Activated CD4-positive, alpha-beta memory T cell treated with anti-CD3 and anti-CD28 coated beads, Interleukin-2, amount 10 ng/mL, durations not matched to agents 7 days and 5 days (primary cell): ENCODE results near the gene PLA2G4D. TPM values are rescaled to one million over a fixed set of nuclear protein-coding genes. Genes with fewer than 3 reads are reported as not detected.

ENCODE experiments used
- CTCF ChIA-PET: fragments of 350-600 bp; sonication (Branson Sonifier 250); formaldehyde crosslinking; loops from one replicate; lab custom pipeline; 2021; ENCODE audit warnings: antibody characterized with exemption, inconsistent platforms; lab: Charles Lee
- POLR2A ChIA-PET: fragments of 350-600 bp; sonication (Branson Sonifier 250); formaldehyde crosslinking; loops from one replicate; lab custom pipeline; 2021; ENCODE audit warnings: antibody characterized with exemption; lab: Charles Lee
- DNase-seq: peaks from one replicate; pipeline ENCODE4 v3.0.0-alpha.2; 2020
- H3K27ac Mint-ChIP-seq: one replicate; pipeline ENCODE4 v1.8.0; 2021; ENCODE audit warnings: mild to moderate bottlenecking, mixed read lengths
- H3K27me3 Mint-ChIP-seq: one replicate; pipeline ENCODE4 v1.8.0; 2021; ENCODE audit warnings: mixed read lengths
- H3K36me3 Mint-ChIP-seq: one replicate; pipeline ENCODE4 v1.8.0; 2021; ENCODE audit warnings: low read depth, mixed read lengths
- H3K4me1 Mint-ChIP-seq: one replicate; pipeline ENCODE4 v1.8.0; 2021; ENCODE audit warnings: mixed read lengths
- H3K4me3 Mint-ChIP-seq: one replicate; pipeline ENCODE4 v1.8.0; 2021; ENCODE audit warnings: mild to moderate bottlenecking, mixed read lengths
- H3K9me3 Mint-ChIP-seq: one replicate; pipeline ENCODE4 v1.8.0; 2021; ENCODE audit warnings: mixed read lengths
- total RNA-seq, 2 experiments: library from RNA; stranded (reverse); gene quantifications; one replicate each; pipeline ENCODE4 v1.2.3, GENCODE V29; 2021

PLA2G4D gene
- total RNA-seq, 2 experiments from 2014 or later: not detected

DNA sequence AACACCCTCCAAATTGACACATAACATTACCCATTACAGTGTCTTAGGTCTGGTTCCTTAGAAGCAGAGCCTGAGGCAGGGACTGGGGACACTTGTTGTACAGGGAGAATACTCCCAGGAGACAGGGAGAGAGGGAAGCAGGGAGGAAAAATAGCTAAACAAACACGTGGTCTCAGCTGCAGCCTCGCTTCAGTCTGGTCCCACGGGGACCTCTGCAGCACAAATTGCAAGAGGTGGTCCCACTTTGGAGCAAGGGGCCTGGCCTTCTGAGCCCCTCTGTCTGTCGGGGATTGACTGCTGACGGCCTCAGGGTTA is 25.0 kb upstream of the PLA2G4D start:
- H3K4me1 Mint-ChIP-seq: peaks cover 7% of the 10 kb centered on the region
- peaks cover 15% of the 10 kb centered on the region for H3K27me3 Mint-ChIP-seq
- H3K4me3 Mint-ChIP-seq: no peak overlapping the region
- H3K9me3 Mint-ChIP-seq: no peaks in the 10 kb centered on the region
- ChIA-PET POLR2A (no interaction called here), CTCF (interaction anchor here (0.5 to 0.9 kb wide), 3 partner anchors 18 to 159 kb away, joined by 3 to 5 read pairs (median 4); no protein-coding TSS in a partner anchor)
- no peak for DNase-seq
- H3K27ac Mint-ChIP-seq: no peak overlapping the region
- no peaks in the 10 kb centered on the region for H3K36me3 Mint-ChIP-seq

DNA sequence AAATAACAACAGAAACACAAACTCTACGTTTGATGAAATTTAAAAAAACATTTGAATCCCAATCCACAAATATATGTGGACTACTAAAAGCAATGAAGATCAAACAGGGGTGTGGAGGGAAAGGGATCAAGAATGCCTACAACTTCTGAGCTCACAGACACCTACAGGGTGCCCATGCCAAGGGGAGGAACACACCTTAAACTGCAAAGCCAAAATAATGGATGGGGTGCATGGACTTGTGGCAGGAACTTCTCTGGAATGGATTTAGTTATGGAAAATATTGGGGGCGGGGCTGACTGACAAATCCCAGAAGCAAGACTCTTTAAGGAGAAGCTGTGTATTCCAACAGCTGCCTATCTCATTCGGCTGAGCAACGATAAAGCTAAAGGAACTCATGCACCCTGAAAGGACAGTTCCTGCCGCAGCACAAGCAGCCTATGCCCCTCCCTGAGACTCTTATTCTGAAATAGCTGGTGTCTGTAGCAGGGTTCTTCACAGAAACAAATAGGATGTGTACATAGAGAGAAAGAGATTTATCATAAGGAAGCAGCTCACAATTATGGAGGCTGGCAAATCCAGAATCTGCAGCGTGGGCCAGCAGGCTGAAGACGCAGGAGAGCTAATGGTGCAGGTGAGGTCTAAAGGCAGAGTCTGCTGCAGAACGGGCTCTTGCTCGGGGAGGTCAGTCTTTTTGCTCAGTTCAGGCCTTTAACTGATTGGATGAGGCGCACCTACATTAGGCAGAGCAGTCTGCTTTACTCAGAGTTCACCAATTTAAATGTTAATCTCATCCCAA is 24.5 kb upstream of the PLA2G4D start:
- ChIA-PET POLR2A (interaction anchor here (0.6 to 0.7 kb wide), 2 partner anchors 67 to 1315 kb away, joined by 3 to 4 read pairs; no protein-coding TSS in a partner anchor), CTCF (interaction anchor here (0.5 to 1.2 kb wide), 5 partner anchors 9 to 159 kb away, joined by 3 to 9 read pairs (median 4); no protein-coding TSS in a partner anchor)
- peaks cover 13% of the 10 kb centered on the region for H3K27me3 Mint-ChIP-seq
- no peaks in the 10 kb centered on the region for H3K9me3 Mint-ChIP-seq
- H3K4me3 Mint-ChIP-seq: no peak overlapping the region
- peaks cover 7% of the 10 kb centered on the region for H3K4me1 Mint-ChIP-seq
- no peak for DNase-seq
- H3K27ac Mint-ChIP-seq: no peak overlapping the region
- no peaks in the 10 kb centered on the region for H3K36me3 Mint-ChIP-seq

DNA sequence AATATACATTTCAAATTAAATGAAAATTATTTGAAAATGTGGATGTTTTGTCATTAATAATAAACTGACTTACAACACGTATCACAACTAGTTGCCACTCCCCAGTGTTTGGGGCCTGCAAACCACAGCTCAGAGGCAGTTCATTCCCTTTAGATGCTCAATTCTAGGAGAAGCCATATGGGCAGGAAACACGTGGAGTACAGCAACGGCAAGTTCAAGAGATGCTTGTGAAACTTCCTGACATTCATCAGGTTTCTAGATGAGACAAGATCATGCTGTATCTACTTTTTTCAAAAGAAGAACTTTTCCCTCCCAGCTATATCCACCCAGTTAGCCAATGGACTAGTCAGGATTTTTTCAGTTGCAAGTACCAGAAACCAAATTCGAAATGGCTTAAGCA is 17.6 kb upstream of the PLA2G4D start:
- no peaks in the 10 kb centered on the region for H3K9me3 Mint-ChIP-seq
- no peak for DNase-seq
- ChIA-PET POLR2A (no interaction called here), CTCF (interaction anchor here (0.7 to 1.6 kb wide), 3 partner anchors 11 to 1113 kb away, joined by 3 read pairs; no protein-coding TSS in a partner anchor)
- H3K27me3 Mint-ChIP-seq: peaks cover 27% of the 10 kb centered on the region
- peaks cover 28% of the 10 kb centered on the region for H3K4me1 Mint-ChIP-seq
- no peak overlapping the region for H3K4me3 Mint-ChIP-seq
- H3K27ac Mint-ChIP-seq: no peak overlapping the region
- peaks cover 2% of the 10 kb centered on the region for H3K36me3 Mint-ChIP-seq

DNA sequence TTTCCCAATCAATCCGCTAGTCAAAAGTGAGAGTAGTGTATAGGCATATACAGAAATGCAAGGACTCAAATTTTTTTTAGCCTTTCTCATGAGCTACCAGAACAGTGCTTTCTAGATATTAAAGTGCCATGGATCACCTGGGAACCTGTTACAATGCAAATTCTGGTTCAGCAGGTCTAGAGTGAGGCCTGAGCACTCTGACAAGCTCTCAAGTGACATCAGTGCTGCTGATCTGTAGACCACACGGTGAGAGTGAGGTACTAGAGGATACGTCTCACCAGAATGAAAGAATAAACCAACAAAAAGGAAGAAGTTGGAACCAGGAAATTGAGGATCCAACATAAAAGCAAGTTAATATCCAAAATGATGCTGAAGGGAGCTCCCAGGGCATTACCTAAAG is 16.0 kb upstream of the PLA2G4D start:
- Mint-ChIP-seq H3K4me1 (peaks cover 28% of the 10 kb centered on the region), H3K9me3 (no peaks in the 10 kb centered on the region), H3K27me3 (peaks cover 22% of the 10 kb centered on the region), H3K4me3 (no peak overlapping the region), H3K36me3 (peaks cover 2% of the 10 kb centered on the region), H3K27ac (no peak overlapping the region)
- ChIA-PET POLR2A (interaction anchor here (0.5 kb wide), 1 partner anchor 465 kb away, joined by 3 read pairs; the partner anchor contains the start of gene STARD9), CTCF (interaction anchor here (0.6 to 1.6 kb wide), 5 partner anchors 8 to 410 kb away, joined by 3 to 9 read pairs (median 3); partner anchors contain the start of gene EHD4)
- DNase-seq: no peak

DNA sequence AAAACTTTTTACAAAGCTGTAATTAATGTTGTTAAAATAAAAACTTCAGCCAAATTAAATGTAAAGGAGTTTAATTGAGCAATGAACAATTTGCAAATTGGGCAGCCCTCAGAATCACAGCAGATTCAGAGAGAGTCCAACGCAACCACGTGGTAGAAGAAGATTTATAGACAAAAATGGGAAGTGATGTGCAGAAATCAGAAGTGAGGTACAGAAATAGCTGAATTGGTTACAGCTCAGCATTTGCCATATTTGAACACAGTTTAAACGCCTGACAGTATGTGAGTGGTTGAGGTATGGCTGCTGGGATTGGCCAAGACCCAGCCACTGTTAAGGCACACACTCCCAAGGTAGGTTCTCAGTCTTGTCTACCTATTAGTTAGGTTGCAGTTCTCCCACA is 14.4 kb upstream of the PLA2G4D start:
- H3K9me3 Mint-ChIP-seq: no peaks in the 10 kb centered on the region
- peaks cover 16% of the 10 kb centered on the region for H3K27me3 Mint-ChIP-seq
- DNase-seq: no peak
- ChIA-PET CTCF (interaction anchor here (1.2 kb wide), 1 partner anchor 119 kb away, joined by 4 read pairs; no protein-coding TSS in a partner anchor), POLR2A (no interaction called here)
- no peak overlapping the region for H3K27ac Mint-ChIP-seq
- H3K4me3 Mint-ChIP-seq: no peak overlapping the region
- peaks cover 2% of the 10 kb centered on the region for H3K36me3 Mint-ChIP-seq
- peaks cover 28% of the 10 kb centered on the region for H3K4me1 Mint-ChIP-seq

DNA sequence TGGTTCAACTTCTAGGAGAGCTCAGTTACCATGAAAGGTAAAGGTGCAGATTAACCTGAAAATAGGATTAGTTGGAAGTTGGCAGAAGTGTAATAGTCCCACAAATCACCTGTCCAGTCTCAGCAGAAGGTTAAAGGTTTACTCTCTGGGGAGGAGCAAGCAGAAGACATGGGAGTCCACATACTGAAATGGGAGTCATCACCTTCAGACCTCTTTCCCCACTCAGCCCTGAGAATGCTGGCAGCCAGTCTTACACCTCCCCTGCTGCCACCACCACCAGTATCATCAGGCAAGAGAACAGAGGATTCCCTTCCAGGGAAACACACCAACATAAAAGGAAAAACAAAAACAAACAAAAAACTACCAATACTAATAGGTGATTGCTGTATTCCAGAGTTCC is 13.8 kb upstream of the PLA2G4D start:
- Mint-ChIP-seq H3K27ac (no peak overlapping the region), H3K9me3 (no peaks in the 10 kb centered on the region), H3K36me3 (peaks cover 2% of the 10 kb centered on the region), H3K27me3 (peaks cover 12% of the 10 kb centered on the region), H3K4me1 (peaks cover 28% of the 10 kb centered on the region), H3K4me3 (no peak overlapping the region)
- ChIA-PET POLR2A (interaction anchor here (1.2 kb wide), 1 partner anchor 14 kb away, joined by 3 read pairs; no protein-coding TSS in a partner anchor), CTCF (no interaction called here)
- DNase-seq: no peak

DNA sequence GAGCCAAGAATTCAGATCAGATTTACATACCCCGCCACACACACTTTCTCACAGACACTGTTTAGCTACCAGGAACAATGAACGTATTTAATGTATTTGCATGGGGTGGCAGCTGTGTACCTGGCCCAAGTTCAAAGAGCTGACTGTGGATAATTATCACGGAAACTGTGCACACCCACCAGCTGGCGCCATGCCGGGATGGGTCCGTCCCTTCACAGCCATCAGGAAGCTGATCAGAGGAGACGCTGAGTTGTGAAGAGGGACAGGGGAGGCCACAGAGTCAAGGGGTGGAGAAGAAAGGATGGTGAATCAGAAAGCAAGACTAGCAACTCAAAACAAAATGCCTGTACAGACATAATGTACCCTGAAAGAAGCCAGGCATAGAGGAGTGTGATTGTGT is 13.1 kb upstream of the PLA2G4D start:
- H3K4me3 Mint-ChIP-seq: no peak overlapping the region
- H3K27ac Mint-ChIP-seq: no peak overlapping the region
- peaks cover 10% of the 10 kb centered on the region for H3K27me3 Mint-ChIP-seq
- ChIA-PET CTCF (no interaction called here), POLR2A (interaction anchor here (1.2 kb wide), 1 partner anchor 14 kb away, joined by 3 read pairs; no protein-coding TSS in a partner anchor)
- H3K36me3 Mint-ChIP-seq: peaks cover 2% of the 10 kb centered on the region
- H3K9me3 Mint-ChIP-seq: no peaks in the 10 kb centered on the region
- peaks cover 25% of the 10 kb centered on the region for H3K4me1 Mint-ChIP-seq
- no peak for DNase-seq

DNA sequence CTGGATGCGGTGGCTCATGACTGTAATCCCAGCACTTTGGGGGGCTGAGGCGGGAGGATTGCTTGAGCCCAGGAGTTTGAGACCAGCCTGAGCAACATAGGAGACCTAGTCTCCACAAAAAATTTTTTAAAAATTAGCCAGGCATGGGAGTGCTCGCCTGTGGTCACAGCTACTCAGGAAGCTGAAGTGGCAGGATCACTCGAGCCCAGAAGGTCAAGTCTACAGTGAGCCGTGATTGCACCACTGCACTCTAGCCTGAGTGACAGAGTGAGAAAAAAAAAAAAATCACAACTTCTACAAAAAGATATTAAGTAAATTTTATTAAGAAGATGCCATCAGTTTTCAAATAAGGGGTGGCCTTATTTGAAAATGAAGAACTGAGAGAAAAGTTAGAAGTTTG is 11.9 kb upstream of the PLA2G4D start:
- DNase-seq: no peak
- ChIA-PET CTCF (no interaction called here), POLR2A (no interaction called here)
- H3K27me3 Mint-ChIP-seq: peaks cover 9% of the 10 kb centered on the region
- peaks cover 15% of the 10 kb centered on the region for H3K4me1 Mint-ChIP-seq
- no peaks in the 10 kb centered on the region for H3K9me3 Mint-ChIP-seq
- H3K4me3 Mint-ChIP-seq: no peak overlapping the region
- H3K27ac Mint-ChIP-seq: no peak overlapping the region
- H3K36me3 Mint-ChIP-seq: peaks cover 2% of the 10 kb centered on the region

DNA sequence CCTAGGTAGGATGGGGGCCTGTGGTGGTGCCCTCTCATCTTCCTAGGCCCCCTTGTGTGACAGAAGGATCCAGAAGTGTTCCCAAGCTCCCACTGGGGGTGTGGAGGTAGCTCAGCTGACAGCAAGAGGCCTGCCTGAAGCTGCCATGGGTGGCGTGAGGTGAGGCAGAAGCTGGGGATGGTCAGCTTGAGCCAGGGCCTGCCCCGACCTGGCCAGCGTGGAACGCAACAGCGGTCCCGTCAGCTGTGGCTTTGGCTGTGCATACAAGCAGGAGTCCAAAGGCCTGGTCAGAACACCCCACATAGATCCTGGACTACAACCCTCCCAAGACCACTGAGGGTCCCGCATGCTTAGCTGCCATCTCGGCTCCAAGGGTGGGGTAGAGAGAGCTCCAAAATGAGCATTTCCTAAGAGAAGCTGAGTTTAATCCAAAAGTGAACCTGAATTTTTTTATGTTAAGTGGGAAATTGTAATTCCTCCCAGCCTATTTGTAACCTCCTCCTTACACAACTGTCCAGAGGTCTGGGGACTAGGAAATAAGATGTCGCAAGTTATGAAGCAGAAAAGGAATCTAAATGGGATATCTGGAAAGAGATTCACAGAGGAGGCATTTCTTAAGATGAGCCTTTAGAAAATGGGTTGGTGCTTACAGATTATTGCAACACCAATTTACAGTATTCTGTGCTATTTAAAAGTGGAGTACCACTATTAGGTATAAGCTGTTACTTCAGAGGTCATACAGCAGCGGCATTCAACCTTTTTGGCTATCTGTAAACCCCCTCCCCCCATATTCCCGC is 9.9 kb upstream of the PLA2G4D start:
- H3K27ac Mint-ChIP-seq: no peak overlapping the region
- H3K9me3 Mint-ChIP-seq: no peaks in the 10 kb centered on the region
- ChIA-PET CTCF (no interaction called here), POLR2A (no interaction called here)
- H3K4me1 Mint-ChIP-seq: peaks cover 7% of the 10 kb centered on the region
- DNase-seq: no peak
- no peak overlapping the region for H3K4me3 Mint-ChIP-seq
- H3K27me3 Mint-ChIP-seq: peaks cover 6% of the 10 kb centered on the region
- H3K36me3 Mint-ChIP-seq: no peaks in the 10 kb centered on the region

DNA sequence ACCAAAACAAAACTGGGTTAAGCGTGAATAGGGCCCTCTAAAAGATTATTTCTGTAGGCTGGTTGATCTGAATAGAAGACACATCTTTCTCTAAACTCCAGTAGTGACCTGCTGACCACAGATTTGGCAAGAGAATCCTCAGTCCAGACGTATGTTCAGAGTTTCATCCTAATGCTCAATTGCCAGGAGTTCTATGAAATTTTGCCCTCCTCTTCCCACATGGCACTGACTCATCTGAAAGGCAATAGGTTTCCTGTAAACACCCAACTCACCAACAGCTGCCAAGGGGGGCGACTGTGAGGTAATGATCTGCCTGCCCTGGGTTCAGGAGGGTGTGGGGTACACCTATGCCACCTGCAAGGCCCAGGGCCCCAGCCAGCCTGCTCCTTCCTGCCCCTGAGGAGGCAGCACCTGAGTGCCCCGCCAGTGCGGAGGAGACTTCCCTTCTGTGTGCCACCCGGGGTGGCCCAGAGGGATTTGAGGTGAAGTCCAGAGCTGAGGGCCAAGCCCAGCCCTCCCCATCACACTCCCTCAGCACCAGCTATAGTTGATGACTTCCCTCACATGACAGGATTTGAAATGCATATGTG is 8.4 kb upstream of the PLA2G4D start:
- Mint-ChIP-seq H3K27me3 (peaks cover 3% of the 10 kb centered on the region), H3K4me3 (no peak overlapping the region), H3K36me3 (no peaks in the 10 kb centered on the region), H3K27ac (no peak overlapping the region), H3K9me3 (no peaks in the 10 kb centered on the region), H3K4me1 (peaks cover 6% of the 10 kb centered on the region)
- DNase-seq: no peak
- POLR2A ChIA-PET: no interaction called here
- CTCF ChIA-PET: no interaction called here

DNA sequence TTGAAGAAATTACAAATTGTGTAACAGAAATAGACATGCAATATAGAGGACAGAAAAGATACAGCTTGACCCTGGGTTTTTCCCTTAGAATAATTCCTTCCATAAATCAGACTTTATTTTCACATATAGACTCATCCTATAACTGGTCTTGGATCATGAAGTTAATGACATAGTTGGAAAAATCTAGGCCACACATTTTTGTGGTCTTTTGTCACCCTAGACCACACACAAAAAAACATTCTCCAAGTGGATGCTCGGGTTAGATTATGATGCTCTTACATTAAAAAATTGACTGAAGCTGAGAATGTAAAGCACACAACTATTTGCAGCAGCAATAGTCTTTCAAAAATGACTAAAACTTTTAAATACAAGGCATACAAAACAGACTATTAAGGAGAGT is 7.5 kb upstream of the PLA2G4D start:
- Mint-ChIP-seq H3K36me3 (no peaks in the 10 kb centered on the region), H3K4me1 (no peaks in the 10 kb centered on the region), H3K4me3 (no peak overlapping the region), H3K9me3 (no peaks in the 10 kb centered on the region), H3K27ac (no peak overlapping the region), H3K27me3 (peaks cover 8% of the 10 kb centered on the region)
- CTCF ChIA-PET: interaction anchor here (1.5 kb wide), 1 partner anchor 9 kb away, joined by 3 read pairs; no protein-coding TSS in a partner anchor
- POLR2A ChIA-PET: no interaction called here
- no peak for DNase-seq

DNA sequence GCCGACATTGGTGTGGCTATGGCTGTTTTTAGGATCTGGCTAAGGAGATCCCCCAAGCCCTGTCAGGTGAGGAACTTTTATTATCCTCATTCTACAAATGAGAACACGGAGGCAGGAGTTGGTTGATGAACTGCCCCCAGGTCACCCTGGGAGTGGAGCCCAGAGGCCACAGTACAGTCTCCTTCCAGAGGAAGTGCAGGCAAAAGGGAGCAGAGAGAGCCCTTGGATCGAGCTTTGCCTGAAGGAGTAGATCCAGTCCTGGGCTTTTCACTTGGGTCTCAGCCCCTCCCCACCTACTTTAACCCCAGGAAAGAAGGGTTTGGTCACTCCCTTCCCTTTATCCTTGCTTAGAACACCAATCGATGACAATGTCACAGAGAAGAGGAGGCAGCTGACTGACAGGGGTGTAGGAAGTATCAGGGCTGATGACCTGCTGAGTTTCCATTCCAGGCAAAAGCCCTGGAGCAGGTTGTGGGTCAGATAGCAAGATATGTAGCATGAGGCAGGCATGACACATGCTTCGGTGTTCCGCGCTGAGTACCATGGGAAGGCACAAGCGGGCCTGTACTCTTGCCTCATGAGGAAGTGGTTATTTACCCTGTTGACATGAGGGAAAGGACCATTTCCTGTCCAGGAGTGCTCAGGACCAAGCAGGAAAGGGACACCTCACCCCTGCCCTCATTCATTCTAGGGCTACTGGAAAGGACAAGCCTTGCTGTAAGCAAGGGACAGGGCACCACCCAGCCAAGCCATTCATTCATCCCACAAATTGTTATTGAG is 5.8 kb upstream of the PLA2G4D start:
- H3K9me3 Mint-ChIP-seq: no peaks in the 10 kb centered on the region
- ChIA-PET CTCF (interaction anchor here (1.3 to 1.5 kb wide), 2 partner anchors 11 to 38 kb away, joined by 3 to 6 read pairs; no protein-coding TSS in a partner anchor), POLR2A (no interaction called here)
- H3K4me3 Mint-ChIP-seq: no peak overlapping the region
- no peaks in the 10 kb centered on the region for H3K4me1 Mint-ChIP-seq
- no peaks in the 10 kb centered on the region for H3K36me3 Mint-ChIP-seq
- no peak for DNase-seq
- H3K27ac Mint-ChIP-seq: no peak overlapping the region
- H3K27me3 Mint-ChIP-seq: peaks cover 8% of the 10 kb centered on the region
